Activated T-cell treated with anti-CD3 and anti-CD28 coated beads for 4 hours (primary cell): ENCODE data around the gene DNM1.
"Not testable (repeated sequence)": the region's sequence is repeated elsewhere in the genome, so short reads cannot be mapped to it uniquely, and the experiment has no call there.

Experiments used
- DNase-seq: peaks from one replicate; pipeline ENCODE4 v3.0.0-alpha.2; 2020

The DNM1 gene

GRCh38 chr9:128253140-128253990, 50.2 kb downstream of the DNM1 start:
- no peak for DNase-seq

GRCh38 chr9:128253991-128254346, 50.8 kb downstream of the DNM1 start:
- DNase-seq, result no peak

- no peak for DNase-seq
Observed at GRCh38 chr9:128254362-128254761, 51.2 kb downstream of the DNM1 start.

GRCh38 chr9:128254855-128255759, 51.9 kb downstream of the DNM1 start:
- DNase-seq, result peak; percentile 33

- DNase-seq, result no peak
Observed at GRCh38 chr9:128257086-128257825, 54.1 kb downstream of the DNM1 start.

- no peak for DNase-seq
Observed at GRCh38 chr9:128257907-128258306, 54.7 kb downstream of the DNM1 start.

- no peak for DNase-seq
Observed at GRCh38 chr9:128258326-128258725, 55.1 kb downstream of the DNM1 start.

GRCh38 chr9:128259156-128259555, 56.0 kb downstream of the DNM1 start:
- no peak for DNase-seq

- DNase-seq, result no peak
Observed at GRCh38 chr9:128260340-128260739, 57.2 kb downstream of the DNM1 start.

GRCh38 chr9:128262687-128263086, 59.5 kb downstream of the DNM1 start:
- DNase-seq, result no peak

- DNase-seq, result no peak
Observed at GRCh38 chr9:128265348-128265847, 62.2 kb downstream of the DNM1 start.

- no peak for DNase-seq
Observed at GRCh38 chr9:128266868-128267590, 63.9 kb downstream of the DNM1 start.

GRCh38 chr9:128271112-128271511, 67.9 kb downstream of the DNM1 start:
- no peak for DNase-seq

- DNase-seq, result no peak
Observed at GRCh38 chr9:128271512-128271911, 68.3 kb downstream of the DNM1 start.

GRCh38 chr9:128274245-128274644, 71.1 kb downstream of the DNM1 start:
- no peak for DNase-seq

GRCh38 chr9:128275198-128276007, 72.2 kb downstream of the DNM1 start, which contains the start of gene GOLGA2:
GOLGA2 (minus strand) TSS chr9:128276007; CDS start chr9:128275976, 31 bp downstream.
- DNase-seq, result no peak

GRCh38 chr9:128276008-128276573, 72.9 kb downstream of the DNM1 start, which contains the start of gene SWI5:
SWI5 (plus strand) TSS chr9:128276276.
- peak; percentile 100 for DNase-seq

GRCh38 chr9:128276574-128277270, 73.5 kb downstream of the DNM1 start:
- no peak for DNase-seq

GRCh38 chr9:128279088-128280073, 76.2 kb downstream of the DNM1 start:
- not testable (repeated sequence) for DNase-seq
